OCI-LY7 (cell line): ENCODE measurements around the gene PYGL.

Experiments
- EZH2phosphoT487 ChIP-seq: fragments of 200-600 bp; sonication (generic); IDR thresholded peaks from 2 replicates; pipeline ENCODE4 v1.6.1; 2018; ENCODE audit warnings: low read depth, borderline replicate concordance, mild to moderate bottlenecking, mixed run types, antibody characterized with exemption, low read length, moderate library complexity, mixed read lengths
- TF ChIP-seq, protein P1 (sequence below): fragments of 200-600 bp; sonication (generic); conservative IDR thresholded peaks from 2 replicates; pipeline ENCODE4 v1.5.1; 2014; ENCODE audit warnings: mild to moderate bottlenecking, antibody characterized with exemption, low read length, moderate library complexity, mixed read lengths

DNA sequence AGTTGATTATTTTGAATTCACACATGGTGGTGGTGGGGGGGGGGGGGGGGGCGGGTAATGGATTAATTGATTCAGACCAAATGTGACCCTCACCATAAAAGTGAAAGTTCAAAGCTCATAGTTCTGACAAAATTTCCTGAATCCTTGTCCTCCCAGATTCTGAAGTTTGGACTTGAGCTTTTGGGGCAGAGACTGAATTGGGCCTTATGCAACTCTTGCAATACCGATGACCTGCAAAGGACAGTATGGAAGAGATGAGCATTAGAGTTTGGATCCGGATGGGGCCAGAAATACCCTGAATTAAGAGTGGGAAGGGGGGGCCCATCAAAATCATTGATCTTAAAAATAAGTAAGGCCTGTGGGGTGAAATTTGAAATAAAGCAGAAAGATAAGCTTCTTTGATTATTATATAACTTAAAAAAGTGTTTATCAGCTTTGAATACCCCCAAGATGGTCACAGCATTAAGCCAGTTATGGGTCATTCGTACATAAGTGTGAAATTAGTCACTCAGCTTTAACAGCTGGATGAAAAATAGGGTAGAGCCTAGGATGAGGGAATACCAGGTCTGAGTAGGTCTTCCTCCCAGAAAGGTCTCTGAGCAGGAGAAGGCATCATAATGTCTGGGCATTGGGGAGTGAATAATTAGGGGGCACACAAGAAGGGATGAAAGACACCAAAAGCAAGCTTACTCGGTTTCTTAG is 2.1 kb upstream of the PYGL start:
- TF ChIP-seq, protein P1, sequence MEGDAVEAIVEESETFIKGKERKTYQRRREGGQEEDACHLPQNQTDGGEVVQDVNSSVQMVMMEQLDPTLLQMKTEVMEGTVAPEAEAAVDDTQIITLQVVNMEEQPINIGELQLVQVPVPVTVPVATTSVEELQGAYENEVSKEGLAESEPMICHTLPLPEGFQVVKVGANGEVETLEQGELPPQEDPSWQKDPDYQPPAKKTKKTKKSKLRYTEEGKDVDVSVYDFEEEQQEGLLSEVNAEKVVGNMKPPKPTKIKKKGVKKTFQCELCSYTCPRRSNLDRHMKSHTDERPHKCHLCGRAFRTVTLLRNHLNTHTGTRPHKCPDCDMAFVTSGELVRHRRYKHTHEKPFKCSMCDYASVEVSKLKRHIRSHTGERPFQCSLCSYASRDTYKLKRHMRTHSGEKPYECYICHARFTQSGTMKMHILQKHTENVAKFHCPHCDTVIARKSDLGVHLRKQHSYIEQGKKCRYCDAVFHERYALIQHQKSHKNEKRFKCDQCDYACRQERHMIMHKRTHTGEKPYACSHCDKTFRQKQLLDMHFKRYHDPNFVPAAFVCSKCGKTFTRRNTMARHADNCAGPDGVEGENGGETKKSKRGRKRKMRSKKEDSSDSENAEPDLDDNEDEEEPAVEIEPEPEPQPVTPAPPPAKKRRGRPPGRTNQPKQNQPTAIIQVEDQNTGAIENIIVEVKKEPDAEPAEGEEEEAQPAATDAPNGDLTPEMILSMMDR, result no peak
- TF ChIP-seq EZH2phosphoT487, result no peak
